Vagina (tissue), 2 donors: Measurements from ENCODE around the gene CD320. TPM values are rescaled to one million over a fixed set of nuclear protein-coding genes. Genes with fewer than 3 reads are reported as not detected.
"Not testable (repeated sequence)": the region's sequence is repeated elsewhere in the genome, so short reads cannot be mapped to it uniquely, and the experiment has no call there.

Source experiments
- DNase-seq, 2 donors: peaks; one replicate each; pipeline ENCODE4 v3.0.0-alpha.2; 2017; ENCODE audit errors: extremely low spot score in 2 of 2
- H3K27ac ChIP-seq: fragments of 200-600 bp; sonication (generic); one replicate; pipeline ENCODE4 v1.5.1; 2019
- H3K27me3 ChIP-seq: fragments of 200-600 bp; sonication (generic); one replicate; pipeline ENCODE4 v1.5.1; 2019
- H3K36me3 ChIP-seq, 2 donors: fragments of 200-600 bp; sonication (generic); one replicate each; pipeline ENCODE4 v1.5.1; 2017 to 2019
- H3K4me1 ChIP-seq: fragments of 200-600 bp; sonication (generic); one replicate; pipeline ENCODE4 v1.5.1; 2019
- H3K4me3 ChIP-seq, 2 donors: fragments of 200-600 bp; sonication (generic); 1 replicate in 1 of 2; 2 replicates in 1 of 2; pipeline ENCODE4 v1.5.1; 2016 to 2019
- H3K9me3 ChIP-seq: fragments of 200-600 bp; sonication (generic); one replicate; pipeline ENCODE4 v1.5.1; 2019
- CTCF ChIP-seq, 3 experiments: fragments of 450-650 bp in 2 of 3; fragments of 200-600 bp in 1 of 3; sonication (generic) in 1 of 3; IDR thresholded peaks; one replicate each; pipeline ENCODE4 v1.5.1; 2017 to 2019; ENCODE audit warnings: antibody characterized with exemption in 3 of 3, mild to moderate bottlenecking in 2 of 3, moderate library complexity in 2 of 3
- POLR2A ChIP-seq, 2 donors: fragments of 450-650 bp; IDR thresholded peaks; one replicate each; pipeline ENCODE4 v1.6.1; 2017; ENCODE audit warnings: antibody characterized with exemption in 2 of 2, mild to moderate bottlenecking in 2 of 2, moderate library complexity in 2 of 2
- POLR2AphosphoS5 ChIP-seq, 2 donors: sonication (generic); formaldehyde crosslinking; IDR thresholded peaks; one replicate each; pipeline ENCODE4 v1.9.0; 2017; ENCODE audit warnings: antibody characterized with exemption in 2 of 2, mild to moderate bottlenecking in 2 of 2, low read depth in 1 of 2; ENCODE audit not compliant: insufficient read depth in 1 of 2
- intact Hi-C: fragments of 100-400 bp; cut with DNase I; formaldehyde crosslinking; loops from one replicate; pipeline ENCODE4 v1.15.1; 2023
- total RNA-seq: library from RNA; depleted of rRNA; stranded (reverse); fragments of >200 nt; gene quantifications from one replicate; pipeline ENCODE4 v1.2.3, GENCODE V29; 2016

CD320 gene
- total RNA-seq, 1 donor from 2014 or later: 27.3 TPM

GRCh38 chr19:8343483-8343844 is 35.3 kb upstream of the CD320 start:
- intact Hi-C loops: no loop called here
- Histone ChIP-seq H3K36me3 (no peaks in the 10 kb centered on the region), H3K27me3 (peaks cover 6% of the 10 kb centered on the region), H3K4me1 (peaks cover 19% of the 10 kb centered on the region), H3K9me3 (no peaks in the 10 kb centered on the region), H3K4me3 (peak overlapping the region; percentile 53 to 60), H3K27ac (no peak overlapping the region)
- DNase-seq: no peak
- TF ChIP-seq CTCF (IDR thresholded peaks at IDR 0.05) (no peak), POLR2A (IDR thresholded peaks at IDR 0.05) (no peak), POLR2AphosphoS5 (IDR thresholded peaks at IDR 0.05; ENCODE audit: insufficient read depth in 1 of 2, low read depth in 1 of 2) (no peak)

- DNase-seq: no peak
- Histone ChIP-seq H3K27ac (peak within 1 kb of the TSS; percentile 82), H3K36me3 (no peaks in the 10 kb centered on the region), H3K9me3 (no peaks in the 10 kb centered on the region), H3K4me3 (peak within 1 kb of the TSS; percentile 53 to 60), H3K27me3 (peaks cover 6% of the 10 kb centered on the region), H3K4me1 (peaks cover 19% of the 10 kb centered on the region)
- peak; percentile 58 to 87 for TF ChIP-seq POLR2AphosphoS5 (IDR thresholded peaks at IDR 0.05; ENCODE audit: insufficient read depth in 1 of 2, low read depth in 1 of 2)
- no peak for TF ChIP-seq POLR2A (IDR thresholded peaks at IDR 0.05)
- no peak for TF ChIP-seq CTCF (IDR thresholded peaks at IDR 0.05)
- intact Hi-C loops: no loop called here
Measured at GRCh38 chr19:8342684-8343482, 34.7 kb upstream of the CD320 start, which contains the start of gene KANK3. TSS of gene KANK3 (minus strand) at chr19:8343262. CDS start at chr19:8337828, 5,434 bp downstream.

- Histone ChIP-seq H3K27me3 (peaks cover 6% of the 10 kb centered on the region), H3K4me3 (peak overlapping the region; percentile 53 to 60), H3K36me3 (no peaks in the 10 kb centered on the region), H3K9me3 (no peaks in the 10 kb centered on the region), H3K27ac (peak overlapping the region; percentile 82), H3K4me1 (peaks cover 19% of the 10 kb centered on the region)
- no peak for DNase-seq
- TF ChIP-seq POLR2A (IDR thresholded peaks at IDR 0.05) (no peak), POLR2AphosphoS5 (IDR thresholded peaks at IDR 0.05; ENCODE audit: insufficient read depth in 1 of 2, low read depth in 1 of 2) (no peak), CTCF (IDR thresholded peaks at IDR 0.05) (no peak)
- intact Hi-C loops: no loop called here
Measured at GRCh38 chr19:8342316-8342683, 34.1 kb upstream of the CD320 start.

GRCh38 chr19:8341504-8341903 is 33.3 kb upstream of the CD320 start:
- H3K36me3 ChIP-seq, H3K27me3 ChIP-seq, H3K27ac ChIP-seq, DNase-seq, intact Hi-C loops, H3K4me3 ChIP-seq, H3K9me3 ChIP-seq: not testable (repeated sequence)
- H3K4me1 ChIP-seq: peaks cover 19% of the 10 kb centered on the region

GRCh38 chr19:8340341-8341096 is 32.4 kb upstream of the CD320 start:
- no peak for DNase-seq
- H3K9me3 ChIP-seq: no peaks in the 10 kb centered on the region
- no peak overlapping the region for H3K27ac ChIP-seq
- peaks cover 6% of the 10 kb centered on the region for H3K27me3 ChIP-seq
- no peaks in the 10 kb centered on the region for H3K36me3 ChIP-seq
- no peak overlapping the region for H3K4me3 ChIP-seq
- intact Hi-C loops: no loop called here
- TF ChIP-seq POLR2AphosphoS5 (IDR thresholded peaks at IDR 0.05; ENCODE audit: insufficient read depth in 1 of 2, low read depth in 1 of 2): peak; percentile 44 to 78
- no peak for TF ChIP-seq CTCF (IDR thresholded peaks at IDR 0.05)
- H3K4me1 ChIP-seq: peaks cover 19% of the 10 kb centered on the region
